Ectodermal cell (in vitro differentiated cells): ENCODE data around the gene FBF1.
"Not testable (repeated sequence)": the region's sequence is repeated elsewhere in the genome, so short reads cannot be mapped to it uniquely, and the experiment has no call there.

Experiments used
- H3K27ac ChIP-seq: 2 replicates; pipeline ENCODE4 v1.7.0; 2013; ENCODE audit warnings: mild to moderate bottlenecking, low read depth, low read length; ENCODE audit not compliant: insufficient read depth, poor library complexity, severe bottlenecking
- H3K27me3 ChIP-seq: 2 replicates; pipeline ENCODE4 v1.7.0; 2013; ENCODE audit warnings: mild to moderate bottlenecking, low read length; ENCODE audit not compliant: insufficient read depth, control insufficient read depth, poor library complexity, severe bottlenecking
- H3K36me3 ChIP-seq: one replicate; pipeline ENCODE4 v1.7.0; 2013; ENCODE audit warnings: low read length; ENCODE audit not compliant: control insufficient read depth, insufficient read depth
- H3K4me1 ChIP-seq: one replicate; pipeline ENCODE4 v1.7.0; 2013; ENCODE audit warnings: low read length; ENCODE audit not compliant: control insufficient read depth, insufficient read depth
- H3K4me3 ChIP-seq: 2 replicates; pipeline ENCODE4 v1.7.0; 2013; ENCODE audit warnings: low read depth, low read length, control low read depth; ENCODE audit not compliant: insufficient read depth
- H3K9me3 ChIP-seq: 2 replicates; pipeline ENCODE4 v1.7.0; 2013; ENCODE audit warnings: mild to moderate bottlenecking, low read length, moderate library complexity; ENCODE audit not compliant: control insufficient read depth
- WGBS, 2 experiments: methylation state at CpG; one replicate each; pipeline ENCODE4 v1.1.7; 2013; ENCODE audit warnings: missing lambda C conversion rate in 2 of 2; 5-methylcytosine and 5-hydroxymethylcytosine counted together

FBF1 gene

DNA sequence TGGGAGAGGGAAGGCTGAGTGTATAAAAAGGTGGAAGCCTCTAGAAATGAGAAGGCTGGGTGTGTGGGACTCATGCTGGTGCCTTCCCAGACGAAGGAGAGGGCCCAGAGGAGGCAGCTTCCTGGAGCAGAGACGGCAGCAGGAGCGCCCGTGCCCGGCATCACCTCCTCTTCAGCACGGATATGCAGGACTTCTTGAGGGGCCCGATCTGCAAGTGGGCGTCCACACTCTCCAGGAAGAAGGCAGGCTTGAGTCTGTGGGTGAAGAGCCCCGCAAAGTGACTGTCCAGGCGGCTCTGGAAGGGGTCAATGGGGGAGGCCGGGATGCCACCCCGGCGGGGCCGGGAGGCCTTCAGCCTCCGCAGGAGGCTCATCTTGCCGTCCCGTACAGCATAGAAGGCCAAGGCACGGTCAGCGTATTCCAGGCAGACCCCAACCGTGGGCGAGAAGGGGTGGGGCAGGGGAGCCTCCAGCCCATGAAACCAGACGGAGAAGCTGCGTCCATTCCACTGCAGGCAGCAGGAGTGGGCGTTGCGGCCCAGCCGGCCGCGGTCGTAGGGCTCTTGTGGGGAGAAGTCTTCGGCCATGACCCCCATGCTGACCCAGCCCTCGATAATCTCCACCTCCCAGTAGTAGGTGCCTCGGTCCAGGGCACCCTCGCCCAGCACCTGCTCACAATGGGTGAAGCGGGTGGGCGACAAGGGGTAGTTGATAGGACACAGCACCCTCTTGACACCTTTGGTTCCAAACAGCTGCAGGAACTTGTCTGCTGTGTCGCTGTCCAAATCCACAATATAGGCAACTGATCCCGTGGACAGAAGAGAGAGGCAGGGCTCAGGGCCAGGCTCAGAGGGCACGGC lies 66.3 kb downstream of the FBF1 start:
- H3K27me3 ChIP-seq = peaks cover 41% of the 10 kb centered on the region
- no peak overlapping the region for H3K4me3 ChIP-seq
- H3K36me3 ChIP-seq = no peaks in the 10 kb centered on the region
- no peak overlapping the region for H3K27ac ChIP-seq
- peaks cover 9% of the 10 kb centered on the region for H3K4me1 ChIP-seq
- H3K9me3 ChIP-seq = no peaks in the 10 kb centered on the region
- 93 to 94% methylated on average over 38 of the region's 38 CpGs for WGBS, 2 experiments

DNA sequence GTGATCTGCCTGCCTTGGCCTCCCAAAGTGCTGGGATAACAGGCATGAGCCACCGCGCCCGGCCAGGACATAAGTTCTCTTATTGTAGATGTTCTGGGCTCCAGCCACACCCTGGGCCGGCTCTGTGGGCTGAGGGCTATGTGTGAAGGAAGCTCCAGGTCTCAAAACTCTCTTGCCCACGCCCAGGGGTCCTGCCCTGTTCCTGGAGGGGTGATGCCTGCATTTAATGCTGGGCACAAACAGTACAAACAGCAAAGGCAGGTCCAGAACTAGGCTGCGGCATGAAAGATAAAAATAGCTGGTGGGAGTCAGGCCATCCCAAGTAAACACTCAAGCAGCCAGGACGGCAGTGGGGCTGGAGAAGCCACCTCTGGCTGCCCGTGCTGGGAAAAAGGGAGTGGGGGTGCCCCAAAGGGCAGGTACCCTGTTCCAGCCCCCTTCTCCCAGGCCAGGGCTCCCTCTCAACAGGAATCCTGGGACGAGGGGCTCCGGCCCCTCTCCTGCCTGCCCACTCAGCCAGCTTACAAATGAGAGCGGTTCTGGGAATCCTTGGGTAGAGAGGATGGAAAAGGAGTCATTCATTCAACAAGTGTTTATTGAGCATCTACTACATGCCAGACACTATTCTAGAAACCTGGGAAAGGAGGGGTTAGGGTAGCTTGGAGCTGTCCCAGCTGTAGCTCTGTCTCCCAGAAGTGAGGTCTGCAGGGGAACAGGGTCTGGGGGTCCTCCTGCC lies 67.1 kb downstream of the FBF1 start:
- H3K27me3 ChIP-seq = peaks cover 33% of the 10 kb centered on the region
- WGBS, 2 experiments = 81 to 92% methylated on average over 10 to 11 of the region's 11 CpGs
- H3K27ac ChIP-seq = no peak overlapping the region

DNA sequence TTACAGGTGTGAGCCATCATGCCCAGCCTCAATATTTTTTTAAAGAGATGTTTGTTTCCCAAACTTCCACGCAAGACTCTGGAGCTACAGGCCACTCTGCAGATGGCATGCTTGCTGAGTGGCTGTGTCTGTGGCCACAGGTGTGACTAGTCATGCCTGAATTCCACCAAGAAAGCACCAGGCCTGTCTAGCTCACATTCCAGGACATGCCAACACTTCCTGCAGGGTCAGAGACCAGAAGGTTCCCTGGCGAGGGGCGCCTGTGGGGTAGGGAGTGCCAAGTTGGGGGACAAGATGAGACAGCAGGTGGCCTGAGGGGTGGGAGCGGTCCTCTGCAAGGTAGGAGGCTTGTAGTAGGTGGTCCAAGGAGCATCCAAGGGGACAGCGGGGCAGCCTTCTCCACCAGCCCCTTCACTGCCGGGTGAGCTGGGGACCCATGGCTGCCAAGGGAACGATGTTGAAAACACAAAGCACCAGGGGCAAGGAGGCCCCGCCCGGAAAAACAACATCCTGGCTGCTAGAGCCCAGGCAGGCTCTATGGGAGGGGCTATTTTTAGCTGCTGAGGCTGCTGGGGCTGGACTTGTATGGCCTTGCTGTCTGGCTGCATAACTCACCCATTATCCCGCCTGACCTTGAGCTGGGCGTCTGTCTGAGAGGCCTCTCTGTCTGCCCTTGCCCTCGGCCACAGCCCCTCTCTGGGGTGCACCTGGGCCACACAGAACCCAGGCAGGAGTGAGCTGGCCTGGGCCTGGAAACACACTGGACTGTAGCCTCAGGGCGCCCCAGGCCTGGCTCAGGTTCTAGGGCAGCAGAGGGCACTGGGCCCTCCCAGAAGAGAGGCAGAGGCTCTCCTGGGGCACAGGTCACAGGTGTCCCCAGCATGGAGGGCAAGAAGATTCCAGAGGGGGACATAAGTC lies 68.1 kb downstream of the FBF1 start:
- Histone ChIP-seq H3K27ac (no peak overlapping the region), H3K27me3 (peaks cover 23% of the 10 kb centered on the region), H3K9me3 (no peaks in the 10 kb centered on the region), H3K4me1 (peaks cover 9% of the 10 kb centered on the region), H3K36me3 (no peaks in the 10 kb centered on the region), H3K4me3 (no peak overlapping the region)
- WGBS, 2 experiments = 84% methylated on average over 13 of the region's 13 CpGs

More for the DNA sequence above, 67.1 kb downstream of the FBF1 start:
- no peaks in the 10 kb centered on the region for H3K36me3 ChIP-seq
- no peak overlapping the region for H3K4me3 ChIP-seq
- peaks cover 9% of the 10 kb centered on the region for H3K4me1 ChIP-seq
- no peaks in the 10 kb centered on the region for H3K9me3 ChIP-seq

DNA sequence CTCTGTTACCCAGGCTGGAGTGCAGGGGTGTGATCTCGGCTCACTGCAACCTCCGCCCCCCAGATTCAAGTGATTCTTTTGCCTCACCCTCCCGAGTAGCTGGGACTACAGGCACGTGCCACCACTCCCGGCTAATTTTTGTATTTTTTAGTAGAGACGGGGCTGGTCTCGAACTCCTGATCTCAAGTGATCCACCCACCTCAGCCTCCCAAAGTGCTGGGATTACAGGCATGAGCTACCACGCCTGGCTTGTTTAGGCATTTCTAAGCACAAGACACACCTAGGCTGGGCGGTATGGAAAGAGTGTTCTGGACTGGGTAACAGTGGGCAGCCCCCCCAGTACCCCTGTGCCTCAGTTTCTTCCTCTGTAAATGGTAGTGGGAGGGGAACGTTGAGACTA lies 70.6 kb downstream of the FBF1 start:
- H3K4me3 ChIP-seq, H3K9me3 ChIP-seq, H3K36me3 ChIP-seq, H3K4me1 ChIP-seq, H3K27me3 ChIP-seq, H3K27ac ChIP-seq: not testable (repeated sequence)
- 91 to 93% methylated on average over 9 of the region's 10 CpGs for WGBS, 2 experiments

DNA sequence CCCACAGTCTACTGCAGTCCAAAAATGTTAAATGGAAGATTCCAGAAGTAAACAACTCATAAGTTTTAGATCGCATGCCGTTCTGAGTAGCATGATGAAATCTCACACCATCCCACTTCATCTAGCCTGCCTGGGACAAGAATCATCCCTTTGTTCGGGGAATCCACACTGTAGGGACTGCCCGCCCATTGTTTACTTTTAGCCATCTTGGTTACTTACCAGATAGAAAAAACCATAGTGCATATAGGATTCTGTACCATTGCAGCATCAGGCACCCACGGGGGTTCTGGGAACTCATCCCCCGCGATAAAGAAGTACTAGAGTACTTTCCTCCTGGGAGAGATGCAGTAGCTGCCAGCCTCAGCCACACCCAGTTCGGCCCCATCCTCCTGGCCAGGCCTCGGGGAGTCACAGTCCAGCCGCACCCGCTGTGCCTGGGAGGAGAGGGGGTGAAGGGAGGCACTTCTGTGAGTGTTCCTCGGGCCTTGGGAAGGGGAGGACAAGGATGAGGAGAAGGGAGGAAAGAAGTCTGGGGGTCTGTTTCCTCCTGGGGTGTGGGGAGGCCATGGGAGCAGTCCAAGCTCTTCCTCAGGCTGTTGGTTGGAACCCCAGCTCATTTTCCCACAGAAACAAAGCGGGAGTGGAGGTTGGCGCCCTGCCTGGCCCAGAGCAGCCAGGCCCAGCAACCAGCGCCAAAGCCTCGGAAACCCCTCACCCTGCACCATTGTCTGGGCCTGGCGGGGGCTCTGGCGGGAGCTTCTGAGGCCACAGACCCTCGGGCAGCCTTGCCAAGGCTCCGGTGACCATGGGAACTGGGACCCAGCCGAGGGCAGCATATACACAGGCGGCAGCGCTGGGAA lies 71.3 kb downstream of the FBF1 start:
- no peak overlapping the region for H3K4me3 ChIP-seq
- WGBS, 2 experiments = 83 to 85% methylated on average over 23 of the region's 23 CpGs
- H3K9me3 ChIP-seq = no peaks in the 10 kb centered on the region
- no peaks in the 10 kb centered on the region for H3K36me3 ChIP-seq
- H3K4me1 ChIP-seq = no peaks in the 10 kb centered on the region
- no peak overlapping the region for H3K27ac ChIP-seq
- no peaks in the 10 kb centered on the region for H3K27me3 ChIP-seq

DNA sequence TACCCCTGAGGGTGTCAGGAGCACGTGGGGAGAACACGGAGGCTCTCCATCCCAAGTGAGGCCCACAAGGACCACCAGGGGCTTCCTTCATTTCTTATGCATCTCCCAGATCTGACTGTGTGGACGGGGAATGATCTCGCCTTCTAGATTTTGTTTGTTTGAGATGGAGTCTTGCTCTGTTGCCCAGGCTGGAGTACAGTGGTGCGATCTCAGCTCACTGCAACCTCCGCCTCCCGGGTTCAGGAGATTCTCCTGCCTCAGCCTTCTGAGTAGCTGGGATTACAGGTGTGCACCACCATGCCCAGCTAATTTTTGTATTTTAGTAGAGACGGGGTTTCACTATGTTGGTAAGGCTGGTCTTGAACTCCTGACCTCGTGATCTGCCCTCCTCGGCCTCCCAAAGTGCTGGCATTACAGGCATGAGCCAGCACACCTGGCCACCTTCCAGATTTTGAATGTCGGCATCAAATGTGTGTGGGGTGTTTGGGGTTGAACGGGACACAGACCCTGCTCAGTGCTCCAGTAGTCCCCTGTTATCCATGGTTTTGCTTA lies 72.0 kb downstream of the FBF1 start:
- H3K27me3 ChIP-seq, H3K36me3 ChIP-seq, H3K4me1 ChIP-seq, H3K27ac ChIP-seq, H3K9me3 ChIP-seq, H3K4me3 ChIP-seq: not testable (repeated sequence)
- 93 to 95% methylated on average over 12 of the region's 12 CpGs for WGBS, 2 experiments

DNA sequence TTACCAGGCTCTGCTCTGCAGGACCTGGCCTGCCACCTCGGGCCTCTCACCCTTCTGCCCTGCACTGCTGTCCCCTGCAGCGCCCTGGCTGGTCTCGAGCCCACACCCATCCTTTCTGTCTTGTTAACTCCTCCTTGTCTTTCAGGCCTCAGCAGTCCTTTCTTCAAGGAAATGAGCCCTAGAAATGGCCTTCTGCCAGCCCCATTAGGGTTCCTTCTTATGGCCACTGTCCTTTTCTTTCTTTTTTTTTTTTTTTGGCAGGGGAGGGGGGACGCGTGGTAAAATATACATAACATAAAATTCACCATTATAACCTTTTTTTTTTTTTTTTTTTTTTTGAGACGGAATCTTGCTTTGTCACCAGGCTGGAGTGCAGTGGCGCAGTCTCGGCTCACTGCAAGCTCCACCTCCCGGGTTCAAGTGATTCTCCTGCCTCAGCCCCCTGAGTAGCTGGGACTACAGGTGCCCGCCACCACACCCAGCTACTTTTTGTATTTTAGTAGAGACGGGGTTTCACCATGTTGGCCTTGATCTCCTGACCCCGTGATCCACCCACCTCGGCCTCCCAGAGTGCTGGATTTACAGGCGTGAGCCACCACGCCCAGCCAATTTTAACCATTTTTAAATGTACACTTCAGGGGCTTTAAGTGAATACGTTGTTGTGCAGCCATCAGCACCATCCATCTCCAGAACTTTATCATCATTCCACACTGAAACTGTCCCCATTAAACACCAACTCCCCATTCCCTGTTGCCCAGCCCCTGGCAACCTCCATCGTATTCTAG lies 75.2 kb downstream of the FBF1 start:
- WGBS, 2 experiments = 88 to 89% methylated on average over 14 to 15 of the region's 17 CpGs
- H3K27ac ChIP-seq, H3K36me3 ChIP-seq, H3K4me1 ChIP-seq, H3K9me3 ChIP-seq, H3K4me3 ChIP-seq, H3K27me3 ChIP-seq: not testable (repeated sequence)

DNA sequence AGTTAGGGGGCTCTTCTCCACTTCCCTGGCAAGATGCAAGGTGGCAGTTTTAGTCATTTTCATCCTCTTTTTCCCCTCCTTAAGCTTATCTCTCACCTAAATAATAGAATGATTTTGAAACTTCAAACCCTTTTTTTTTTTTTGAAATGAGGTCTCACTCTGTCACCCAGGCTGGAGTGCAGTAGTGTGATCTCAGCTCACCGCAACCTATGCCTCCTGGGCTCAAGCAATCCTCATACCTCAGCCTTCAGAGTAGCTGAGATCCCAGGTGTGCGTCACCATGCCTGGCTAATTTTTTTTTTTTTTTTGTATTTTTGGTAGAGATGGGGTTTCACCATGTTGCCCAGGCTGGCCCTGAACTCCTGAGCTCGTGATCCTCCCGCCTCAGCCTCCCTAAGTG lies 76.0 kb downstream of the FBF1 start:
- H3K27me3 ChIP-seq, H3K27ac ChIP-seq: not testable (repeated sequence)
- WGBS, 2 experiments = 86 to 90% methylated on average over 4 of the region's 4 CpGs

DNA sequence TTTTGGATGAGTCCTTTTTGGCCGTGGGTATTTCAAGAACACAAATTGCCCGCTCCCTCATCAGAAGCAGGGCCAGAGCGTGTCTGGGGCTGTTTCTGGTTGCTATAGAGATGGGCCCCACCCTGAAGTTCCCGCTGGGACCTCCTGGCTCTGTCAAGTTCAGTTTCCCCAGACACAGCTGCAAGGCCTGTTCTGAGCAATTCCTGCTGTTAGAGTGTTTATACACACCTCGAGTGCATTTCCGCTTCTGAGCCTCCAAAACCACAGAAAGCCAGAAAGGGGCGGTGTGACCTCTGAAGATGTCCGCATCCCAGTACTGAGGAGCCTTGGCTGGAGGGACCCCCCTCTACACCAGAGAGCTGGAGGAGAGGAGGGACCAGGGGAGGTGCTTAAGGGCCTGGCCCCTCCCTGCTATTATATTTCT lies 76.4 kb downstream of the FBF1 start:
- Histone ChIP-seq H3K36me3 (no peaks in the 10 kb centered on the region), H3K4me3 (no peak overlapping the region), H3K27me3 (no peaks in the 10 kb centered on the region), H3K9me3 (no peaks in the 10 kb centered on the region), H3K27ac (no peak overlapping the region), H3K4me1 (no peaks in the 10 kb centered on the region)
- 79 to 85% methylated on average over 8 of the region's 8 CpGs for WGBS, 2 experiments

More for the DNA sequence above, 76.0 kb downstream of the FBF1 start:
- not testable (repeated sequence) for H3K4me3 ChIP-seq, H3K4me1 ChIP-seq, H3K36me3 ChIP-seq, H3K9me3 ChIP-seq
